ENCODE measurements around the gene CMSS1. TPM values are rescaled to one million over a fixed set of nuclear protein-coding genes. Genes with fewer than 3 reads are reported as not detected.
"Not testable (repeated sequence)": the region's sequence is repeated elsewhere in the genome, so short reads cannot be mapped to it uniquely, and the experiment has no call there.

The CMSS1 gene
- total and polyA plus RNA-seq, 5 donors from 2014 or later, result 20.5 to 34.0 (median 22.0) TPM

DNA sequence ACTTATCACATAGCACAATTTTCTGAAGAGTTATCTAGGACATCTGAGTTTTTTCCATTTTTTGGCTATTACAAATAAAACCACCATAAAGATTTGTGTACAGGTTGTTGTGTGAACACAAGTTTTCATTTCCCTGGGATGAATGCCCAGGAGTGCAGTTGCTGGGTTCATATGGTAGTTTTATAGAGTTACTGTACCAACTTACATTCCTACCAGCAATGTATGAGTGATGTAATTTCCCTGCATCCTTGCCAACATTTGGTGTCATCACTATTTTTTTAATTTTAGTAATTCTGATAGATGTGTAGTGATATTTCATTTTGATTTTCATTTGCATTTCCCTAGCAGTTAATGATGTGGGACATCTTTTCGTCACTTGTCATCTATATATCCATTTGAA, 276.2 kb downstream of the CMSS1 start:
- no peak for ATAC-seq (ENCODE audit: low read depth in 2 of 2)
- H3K9me3 Mint-ChIP-seq, result no peaks in the 10 kb centered on the region
- DNase-seq, result no peak
- H3K36me3 ChIP-seq (ENCODE audit: control insufficient read depth, insufficient read depth, low read length), result no peaks in the 10 kb centered on the region
- peaks cover 0 to 1% (median 0%) of the 10 kb centered on the region in 4 donors for H3K4me1 Mint-ChIP-seq
- H3K9me3 ChIP-seq (ENCODE audit: control insufficient read depth in 2 of 2, low read length in 2 of 2), result no peaks in the 10 kb centered on the region
- no peaks in the 10 kb centered on the region for H3K36me3 Mint-ChIP-seq
- no peaks in the 10 kb centered on the region for H3K27me3 Mint-ChIP-seq
- H3K4me1 ChIP-seq (ENCODE audit: control insufficient read depth, insufficient read depth, low read length, poor library complexity, severe bottlenecking), result no peaks in the 10 kb centered on the region
- H3K27ac ChIP-seq (ENCODE audit: insufficient read depth, low read length, poor library complexity, severe bottlenecking), result no peak overlapping the region
- no peak overlapping the region for H3K27ac Mint-ChIP-seq
- no peak overlapping the region for H3K4me3 Mint-ChIP-seq
- no peaks in the 10 kb centered on the region for H3K27me3 ChIP-seq (ENCODE audit: control insufficient read depth, insufficient read depth, low read length)
- H3K4me3 ChIP-seq (ENCODE audit: low read depth, low read length), result no peak overlapping the region

DNA sequence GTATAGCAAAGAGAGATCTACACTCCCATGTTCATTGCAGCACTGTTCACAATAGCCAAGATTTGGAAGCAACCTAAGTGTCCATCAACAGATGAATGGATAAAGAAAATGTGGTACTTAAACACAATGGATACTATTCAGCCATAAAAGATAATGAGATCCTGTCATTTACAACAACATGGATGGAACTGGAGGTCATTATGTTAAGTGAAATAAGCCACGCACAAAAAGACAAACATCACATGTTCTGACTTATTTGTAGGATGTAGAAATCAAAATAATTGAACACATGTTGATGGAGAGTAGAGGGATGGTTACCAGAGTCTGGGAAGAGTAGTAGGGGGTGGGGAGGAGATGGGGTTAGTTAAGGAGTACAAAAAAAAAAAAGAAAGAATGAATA, 278.6 kb downstream of the CMSS1 start:
- not testable (repeated sequence) for H3K27me3 ChIP-seq (ENCODE audit: control insufficient read depth, insufficient read depth, low read length); H3K36me3 ChIP-seq (ENCODE audit: control insufficient read depth, insufficient read depth, low read length); DNase-seq; H3K27ac Mint-ChIP-seq; H3K27ac ChIP-seq (ENCODE audit: insufficient read depth, low read length, poor library complexity, severe bottlenecking); H3K9me3 ChIP-seq (ENCODE audit: control insufficient read depth in 2 of 2, low read length in 2 of 2); H3K4me1 ChIP-seq (ENCODE audit: control insufficient read depth, insufficient read depth, low read length, poor library complexity, severe bottlenecking); ATAC-seq (ENCODE audit: low read depth in 2 of 2); H3K27me3 Mint-ChIP-seq; H3K9me3 Mint-ChIP-seq; H3K4me1 Mint-ChIP-seq; H3K36me3 Mint-ChIP-seq; H3K4me3 ChIP-seq (ENCODE audit: low read depth, low read length); H3K4me3 Mint-ChIP-seq

DNA sequence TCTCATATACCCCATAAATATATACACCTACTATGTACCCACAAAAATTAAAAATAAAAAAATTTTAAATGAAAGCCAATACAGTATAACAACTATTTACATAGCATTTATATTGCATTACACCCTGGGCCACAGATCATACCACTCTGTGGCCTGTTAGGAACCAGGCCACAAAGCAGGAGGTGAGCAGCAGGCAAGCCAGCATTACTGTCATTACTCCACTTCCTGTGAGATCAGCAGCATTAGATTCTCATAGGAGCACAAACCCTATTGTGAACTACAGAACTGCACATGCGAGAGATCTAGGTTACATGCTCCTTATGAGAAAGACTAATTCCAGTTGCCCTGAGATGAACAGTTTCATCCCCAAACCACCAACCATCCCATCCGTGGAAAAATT, 279.2 kb downstream of the CMSS1 start:
- no peaks in the 10 kb centered on the region for H3K27me3 ChIP-seq (ENCODE audit: control insufficient read depth, insufficient read depth, low read length)
- H3K4me3 ChIP-seq (ENCODE audit: low read depth, low read length), result no peak overlapping the region
- H3K27ac ChIP-seq (ENCODE audit: insufficient read depth, low read length, poor library complexity, severe bottlenecking), result no peak overlapping the region
- H3K27me3 Mint-ChIP-seq, result no peaks in the 10 kb centered on the region
- H3K27ac Mint-ChIP-seq, result no peak overlapping the region
- H3K4me1 ChIP-seq (ENCODE audit: control insufficient read depth, insufficient read depth, low read length, poor library complexity, severe bottlenecking), result no peaks in the 10 kb centered on the region
- no peak overlapping the region for H3K4me3 Mint-ChIP-seq
- peaks cover 10% of the 10 kb centered on the region for H3K36me3 Mint-ChIP-seq
- no peaks in the 10 kb centered on the region for H3K36me3 ChIP-seq (ENCODE audit: control insufficient read depth, insufficient read depth, low read length)
- no peaks in the 10 kb centered on the region for H3K4me1 Mint-ChIP-seq
- H3K9me3 Mint-ChIP-seq, result peaks cover 0 to 8% (median 2%) of the 10 kb centered on the region in 7 donors
- DNase-seq, result no peak
- no peaks in the 10 kb centered on the region for H3K9me3 ChIP-seq (ENCODE audit: control insufficient read depth in 2 of 2, low read length in 2 of 2)
- no peak for ATAC-seq (ENCODE audit: low read depth in 2 of 2)

DNA sequence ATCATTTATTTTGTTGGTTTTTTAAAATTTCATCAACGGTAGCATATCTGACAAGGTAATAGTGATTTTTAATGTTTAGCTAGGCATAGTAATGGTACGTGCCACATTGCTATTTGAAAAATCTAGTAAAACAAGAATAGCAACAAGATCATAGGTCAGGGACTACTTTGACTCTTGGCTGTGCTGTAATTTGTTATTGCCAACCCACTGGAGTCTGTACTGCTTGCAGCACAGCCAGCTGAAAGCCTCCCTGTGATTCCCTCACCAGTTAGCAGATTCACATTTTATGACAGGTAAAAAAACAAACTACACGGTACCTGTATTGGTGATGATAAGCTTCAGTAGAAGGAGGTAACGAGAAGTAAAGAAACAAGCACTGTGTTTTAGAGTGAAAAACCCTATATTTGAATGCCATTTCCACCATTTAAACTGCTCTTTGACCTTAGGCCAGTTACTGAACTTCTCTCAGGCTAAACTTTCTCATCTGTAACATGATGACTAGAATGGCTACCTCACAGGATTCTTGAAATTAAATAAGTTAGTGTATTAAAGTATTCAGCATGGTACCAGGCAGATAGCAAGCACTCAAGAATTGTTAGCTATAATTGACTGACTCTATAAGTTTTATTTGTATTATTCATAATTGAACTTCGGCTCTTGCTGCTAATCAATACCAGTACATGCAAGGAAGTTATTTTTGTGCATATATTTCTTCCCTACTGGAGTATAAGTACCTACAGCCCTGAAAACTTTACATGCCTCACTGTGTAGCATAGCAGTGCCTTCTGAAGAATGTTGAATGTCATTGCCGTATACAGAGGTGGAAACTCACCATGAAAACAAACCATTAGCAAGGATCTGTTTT, 280.5 kb downstream of the CMSS1 start:
- Histone ChIP-seq H3K9me3 (ENCODE audit: control insufficient read depth in 2 of 2, low read length in 2 of 2) (no peaks in the 10 kb centered on the region), H3K36me3 (ENCODE audit: control insufficient read depth, insufficient read depth, low read length) (no peaks in the 10 kb centered on the region), H3K4me1 (ENCODE audit: control insufficient read depth, insufficient read depth, low read length, poor library complexity, severe bottlenecking) (no peaks in the 10 kb centered on the region), H3K4me3 (ENCODE audit: low read depth, low read length) (no peak overlapping the region), H3K27ac (ENCODE audit: insufficient read depth, low read length, poor library complexity, severe bottlenecking) (no peak overlapping the region), H3K27me3 (ENCODE audit: control insufficient read depth, insufficient read depth, low read length) (no peaks in the 10 kb centered on the region)
- Mint-ChIP-seq H3K4me3 (no peak overlapping the region), H3K36me3 (peaks cover 10% of the 10 kb centered on the region), H3K27ac (no peak overlapping the region), H3K9me3 (peaks cover 0 to 8% (median 2%) of the 10 kb centered on the region in 7 donors), H3K27me3 (no peaks in the 10 kb centered on the region), H3K4me1 (no peaks in the 10 kb centered on the region)
- no peak for ATAC-seq (ENCODE audit: low read depth in 2 of 2)
- no peak for DNase-seq

DNA sequence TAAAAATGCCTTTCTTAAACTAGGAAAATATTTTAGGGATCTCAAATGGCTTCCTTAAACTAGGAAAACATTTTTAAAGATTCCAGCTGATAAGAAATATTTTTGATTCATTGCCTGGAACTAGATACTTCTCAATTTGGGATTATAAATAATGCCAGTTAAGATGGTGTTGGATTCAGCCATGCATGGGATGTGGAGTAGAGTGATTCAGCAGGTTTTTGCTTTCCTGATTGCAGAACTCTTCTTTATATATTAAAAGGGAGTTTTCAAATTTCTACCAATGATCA, 281.1 kb downstream of the CMSS1 start:
- Mint-ChIP-seq H3K27ac (no peak overlapping the region), H3K4me1 (no peaks in the 10 kb centered on the region), H3K27me3 (no peaks in the 10 kb centered on the region), H3K4me3 (no peak overlapping the region), H3K9me3 (peaks cover 0 to 8% (median 2%) of the 10 kb centered on the region in 7 donors), H3K36me3 (peaks cover 10% of the 10 kb centered on the region)
- H3K27ac ChIP-seq (ENCODE audit: insufficient read depth, low read length, poor library complexity, severe bottlenecking), result no peak overlapping the region
- H3K27me3 ChIP-seq (ENCODE audit: control insufficient read depth, insufficient read depth, low read length), result no peaks in the 10 kb centered on the region
- ATAC-seq (ENCODE audit: low read depth in 2 of 2), result no peak
- no peak for DNase-seq
- H3K4me1 ChIP-seq (ENCODE audit: control insufficient read depth, insufficient read depth, low read length, poor library complexity, severe bottlenecking), result no peaks in the 10 kb centered on the region
- H3K4me3 ChIP-seq (ENCODE audit: low read depth, low read length), result no peak overlapping the region
- no peaks in the 10 kb centered on the region for H3K36me3 ChIP-seq (ENCODE audit: control insufficient read depth, insufficient read depth, low read length)
- H3K9me3 ChIP-seq (ENCODE audit: control insufficient read depth in 2 of 2, low read length in 2 of 2), result no peaks in the 10 kb centered on the region

DNA sequence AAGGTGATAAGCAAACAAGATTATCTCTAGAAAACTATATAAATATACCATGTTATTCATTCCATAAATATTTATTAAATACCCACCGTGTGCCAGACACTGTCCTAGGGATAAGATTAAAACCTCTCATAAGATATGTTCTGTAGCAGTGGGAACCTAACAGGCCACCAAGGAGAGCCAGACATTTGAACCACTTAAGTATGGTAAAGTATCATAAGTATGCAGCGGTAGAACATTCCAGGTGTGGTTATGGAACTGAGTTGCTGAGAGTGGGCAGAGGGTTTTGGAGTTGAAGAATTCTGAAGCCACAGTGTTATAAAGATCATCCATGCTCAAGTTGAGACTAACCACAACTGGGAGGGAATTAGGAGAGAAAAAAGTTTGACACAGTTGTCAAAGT, 282.0 kb downstream of the CMSS1 start:
- H3K9me3 Mint-ChIP-seq, result peaks cover 0 to 8% (median 2%) of the 10 kb centered on the region in 7 donors
- Histone ChIP-seq H3K9me3 (ENCODE audit: control insufficient read depth in 2 of 2, low read length in 2 of 2) (no peaks in the 10 kb centered on the region), H3K27ac (ENCODE audit: insufficient read depth, low read length, poor library complexity, severe bottlenecking) (no peak overlapping the region), H3K27me3 (ENCODE audit: control insufficient read depth, insufficient read depth, low read length) (no peaks in the 10 kb centered on the region), H3K4me3 (ENCODE audit: low read depth, low read length) (no peak overlapping the region), H3K36me3 (ENCODE audit: control insufficient read depth, insufficient read depth, low read length) (no peaks in the 10 kb centered on the region), H3K4me1 (ENCODE audit: control insufficient read depth, insufficient read depth, low read length, poor library complexity, severe bottlenecking) (no peaks in the 10 kb centered on the region)
- no peaks in the 10 kb centered on the region for H3K27me3 Mint-ChIP-seq
- H3K27ac Mint-ChIP-seq, result no peak overlapping the region
- no peak overlapping the region for H3K4me3 Mint-ChIP-seq
- no peaks in the 10 kb centered on the region for H3K4me1 Mint-ChIP-seq
- ATAC-seq (ENCODE audit: low read depth in 2 of 2) (no peak), DNase-seq (no peak)
- H3K36me3 Mint-ChIP-seq, result peaks cover 10% of the 10 kb centered on the region

DNA sequence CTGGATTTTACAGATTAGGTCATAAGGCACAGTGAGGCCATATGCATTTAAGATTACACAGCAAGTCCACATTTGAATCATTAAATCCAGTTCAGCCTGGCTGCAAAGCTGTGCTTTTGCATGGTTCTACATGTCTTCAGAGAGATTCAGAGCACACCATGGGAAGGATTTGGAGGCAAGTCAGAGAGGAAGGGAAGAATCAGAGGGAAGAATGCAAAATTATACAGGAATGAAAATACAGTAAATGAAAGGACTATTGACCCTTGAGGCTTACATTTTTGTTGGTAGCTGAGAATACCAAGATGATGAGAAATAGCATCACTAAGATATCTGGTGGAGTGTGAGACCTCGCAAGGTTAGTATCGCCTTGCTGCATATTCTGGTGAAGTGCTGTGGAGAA, 282.8 kb downstream of the CMSS1 start:
- Histone ChIP-seq H3K27me3 (ENCODE audit: control insufficient read depth, insufficient read depth, low read length) (no peaks in the 10 kb centered on the region), H3K4me1 (ENCODE audit: control insufficient read depth, insufficient read depth, low read length, poor library complexity, severe bottlenecking) (no peaks in the 10 kb centered on the region), H3K9me3 (ENCODE audit: control insufficient read depth in 2 of 2, low read length in 2 of 2) (no peaks in the 10 kb centered on the region), H3K4me3 (ENCODE audit: low read depth, low read length) (no peak overlapping the region), H3K27ac (ENCODE audit: insufficient read depth, low read length, poor library complexity, severe bottlenecking) (no peak overlapping the region), H3K36me3 (ENCODE audit: control insufficient read depth, insufficient read depth, low read length) (no peaks in the 10 kb centered on the region)
- DNase-seq (no peak), ATAC-seq (ENCODE audit: low read depth in 2 of 2) (no peak)
- peaks cover 0 to 8% (median 2%) of the 10 kb centered on the region in 7 donors for H3K9me3 Mint-ChIP-seq
- H3K36me3 Mint-ChIP-seq, result peaks cover 10% of the 10 kb centered on the region
- peaks cover 0 to under 1% (median 0%) of the 10 kb centered on the region in 4 donors for H3K4me1 Mint-ChIP-seq
- no peak overlapping the region for H3K27ac Mint-ChIP-seq
- H3K4me3 Mint-ChIP-seq, result no peak overlapping the region
- H3K27me3 Mint-ChIP-seq, result no peaks in the 10 kb centered on the region

DNA sequence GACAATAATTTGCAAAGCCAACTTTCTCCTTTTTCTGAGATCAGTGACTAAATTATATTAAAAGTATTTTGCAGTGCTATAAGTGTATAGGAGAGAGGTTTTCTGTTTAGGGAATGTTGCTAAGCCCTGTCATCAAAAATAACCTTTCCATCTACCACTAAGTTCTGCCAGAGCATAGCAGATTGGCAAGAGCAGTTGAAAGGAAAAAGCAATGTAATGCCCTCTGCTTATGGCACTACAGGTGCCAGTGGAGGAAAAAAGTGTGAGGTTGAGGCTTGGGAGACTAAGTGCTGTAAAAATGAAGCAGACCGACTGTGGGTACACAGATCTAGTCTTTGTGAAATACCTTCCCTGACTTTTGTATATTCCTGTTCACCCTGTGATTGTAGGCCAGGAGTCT, 285.1 kb downstream of the CMSS1 start:
- Histone ChIP-seq H3K36me3 (ENCODE audit: control insufficient read depth, insufficient read depth, low read length) (no peaks in the 10 kb centered on the region), H3K27me3 (ENCODE audit: control insufficient read depth, insufficient read depth, low read length) (no peaks in the 10 kb centered on the region), H3K27ac (ENCODE audit: insufficient read depth, low read length, poor library complexity, severe bottlenecking) (no peak overlapping the region), H3K4me3 (ENCODE audit: low read depth, low read length) (no peak overlapping the region), H3K4me1 (ENCODE audit: control insufficient read depth, insufficient read depth, low read length, poor library complexity, severe bottlenecking) (no peaks in the 10 kb centered on the region), H3K9me3 (ENCODE audit: control insufficient read depth in 2 of 2, low read length in 2 of 2) (no peaks in the 10 kb centered on the region)
- no peak for ATAC-seq (ENCODE audit: low read depth in 2 of 2)
- peaks cover 0 to 8% (median 2%) of the 10 kb centered on the region in 7 donors for H3K9me3 Mint-ChIP-seq
- peaks cover 10% of the 10 kb centered on the region for H3K36me3 Mint-ChIP-seq
- no peak overlapping the region for H3K27ac Mint-ChIP-seq
- H3K4me3 Mint-ChIP-seq, result no peak overlapping the region
- H3K4me1 Mint-ChIP-seq, result peaks cover 0 to 6% (median 2%) of the 10 kb centered on the region in 4 donors
- DNase-seq, result no peak
- no peaks in the 10 kb centered on the region for H3K27me3 Mint-ChIP-seq

All from CD4-positive, CD25-positive, alpha-beta regulatory T cell (primary cell).